MM.1S (cell line): ENCODE results near the gene NCS1.

Source experiments
- DNase-seq: peaks from one replicate; pipeline ENCODE4 v3.0.0-alpha.2; 2015
- H2AFZ ChIP-seq: fragments of 300-600 bp; sonication (generic); 2 replicates; pipeline ENCODE4 v1.6.0; 2016; ENCODE audit warnings: antibody characterized with exemption, low read length
- H3F3A ChIP-seq: fragments of 300-600 bp; sonication (generic); 2 replicates; pipeline ENCODE4 v1.6.1; 2016; ENCODE audit warnings: mild to moderate bottlenecking, antibody characterized with exemption, low read length, moderate library complexity, mixed read lengths; ENCODE audit not compliant: insufficient read depth
- H3K27ac ChIP-seq: fragments of 300-600 bp; sonication (generic); 2 replicates; pipeline ENCODE4 v1.5.1; 2016; ENCODE audit warnings: mild to moderate bottlenecking, low read length
- H3K27me3 ChIP-seq: fragments of 300-600 bp; sonication (generic); replicated peaks from 2 replicates; pipeline ENCODE4 v1.6.0; 2016; ENCODE audit warnings: low read length; ENCODE audit not compliant: insufficient read depth
- H3K36me3 ChIP-seq: fragments of 300-600 bp; sonication (generic); replicated peaks from 2 replicates; pipeline ENCODE4 v1.6.1; 2016; ENCODE audit warnings: mild to moderate bottlenecking, low read length, mixed read lengths; ENCODE audit not compliant: insufficient read depth
- H3K4me1 ChIP-seq: fragments of 300-600 bp; sonication (generic); 2 replicates; pipeline ENCODE4 v1.6.1; 2016; ENCODE audit warnings: low read length, mixed read lengths
- H3K4me2 ChIP-seq: fragments of 300-600 bp; sonication (generic); 2 replicates; pipeline ENCODE4 v1.6.0; 2016; ENCODE audit warnings: low read depth, low read length
- H3K4me3 ChIP-seq: fragments of 300-600 bp; sonication (generic); 2 replicates; pipeline ENCODE4 v1.5.1; 2016; ENCODE audit warnings: low read length, mixed read lengths
- H3K79me2 ChIP-seq: fragments of 300-600 bp; sonication (generic); 2 replicates; pipeline ENCODE4 v1.6.1; 2016; ENCODE audit warnings: mixed run types, low read length, mixed read lengths
- H3K9ac ChIP-seq: fragments of 300-600 bp; sonication (generic); 2 replicates; pipeline ENCODE4 v1.6.1; 2016; ENCODE audit warnings: low read length, mixed read lengths
- H3K9me2 ChIP-seq: fragments of 300-600 bp; sonication (generic); replicated peaks from 2 replicates; pipeline ENCODE4 v1.6.1; 2016; ENCODE audit warnings: mild to moderate bottlenecking, low read length, mixed read lengths; ENCODE audit not compliant: insufficient read depth
- H3K9me3 ChIP-seq: fragments of 300-600 bp; sonication (generic); replicated peaks from 2 replicates; pipeline ENCODE4 v1.6.1; 2016; ENCODE audit warnings: mild to moderate bottlenecking, low read length, mixed read lengths; ENCODE audit not compliant: insufficient read depth
- H4K20me1 ChIP-seq: fragments of 300-600 bp; sonication (generic); 2 replicates; pipeline ENCODE4 v1.6.1; 2016; ENCODE audit warnings: mild to moderate bottlenecking, low read length, moderate library complexity, mixed read lengths; ENCODE audit not compliant: insufficient read depth
- CTCF ChIP-seq: fragments of 300-600 bp; sonication (generic); IDR thresholded peaks from 2 replicates; pipeline ENCODE4 v1.5.1; 2016; ENCODE audit warnings: antibody characterized with exemption, low read length, mixed read lengths
- EZH2 ChIP-seq: fragments of 300-600 bp; sonication (generic); optimal IDR thresholded peaks from 2 replicates; pipeline ENCODE3; 2017; ENCODE audit warnings: low read depth, mild to moderate bottlenecking, antibody characterized with exemption, low read length, mixed read lengths
- EZH2phosphoT487 ChIP-seq: fragments of 300-600 bp; sonication (generic); IDR thresholded peaks from 2 replicates; pipeline ENCODE4 v1.6.1; 2018; ENCODE audit warnings: antibody characterized with exemption, low read length

The NCS1 gene

GRCh38 chr9:130212543-130213297, 40.5 kb downstream of the NCS1 start:
- Histone ChIP-seq H3K36me3 (no peaks in the 10 kb centered on the region), H3K4me2 (no peak overlapping the region), H3K9ac (no peak overlapping the region), H3K79me2 (no peaks in the 10 kb centered on the region), H3K4me3 (no peak overlapping the region), H3K27me3 (peaks cover 94% of the 10 kb centered on the region), H3F3A (no peaks in the 10 kb centered on the region), H4K20me1 (no peaks in the 10 kb centered on the region), H2AFZ (no peak overlapping the region), H3K27ac (no peak overlapping the region), H3K4me1 (no peaks in the 10 kb centered on the region), H3K9me2 (no peaks in the 10 kb centered on the region), H3K9me3 (no peaks in the 10 kb centered on the region)
- DNase-seq = no peak
- TF ChIP-seq CTCF (no peak), EZH2phosphoT487 (no peak), EZH2 (no peak)

GRCh38 chr9:130213911-130214761, 41.9 kb downstream of the NCS1 start:
- no peak overlapping the region for H3K4me3 ChIP-seq
- no peak for DNase-seq
- H3K79me2 ChIP-seq = no peaks in the 10 kb centered on the region
- no peaks in the 10 kb centered on the region for H3K36me3 ChIP-seq
- no peaks in the 10 kb centered on the region for H4K20me1 ChIP-seq
- no peaks in the 10 kb centered on the region for H3K9me3 ChIP-seq
- H3K27ac ChIP-seq = no peak overlapping the region
- H3K27me3 ChIP-seq = peaks cover 94% of the 10 kb centered on the region
- no peaks in the 10 kb centered on the region for H3F3A ChIP-seq
- H3K9ac ChIP-seq = no peak overlapping the region
- H3K9me2 ChIP-seq = no peaks in the 10 kb centered on the region
- TF ChIP-seq EZH2 (no peak), CTCF (no peak), EZH2phosphoT487 (no peak)
- H2AFZ ChIP-seq = no peak overlapping the region
- H3K4me1 ChIP-seq = no peaks in the 10 kb centered on the region
- H3K4me2 ChIP-seq = no peak overlapping the region

- H3K79me2 ChIP-seq = no peaks in the 10 kb centered on the region
- H3F3A ChIP-seq = no peaks in the 10 kb centered on the region
- no peak overlapping the region for H3K9ac ChIP-seq
- H3K4me3 ChIP-seq = no peak overlapping the region
- H3K27ac ChIP-seq = no peak overlapping the region
- no peak for DNase-seq
- H3K36me3 ChIP-seq = no peaks in the 10 kb centered on the region
- no peaks in the 10 kb centered on the region for H3K9me3 ChIP-seq
- H3K4me2 ChIP-seq = no peak overlapping the region
- peaks cover 94% of the 10 kb centered on the region for H3K27me3 ChIP-seq
- H2AFZ ChIP-seq = no peak overlapping the region
- no peaks in the 10 kb centered on the region for H3K9me2 ChIP-seq
- TF ChIP-seq EZH2 (no peak), CTCF (no peak), EZH2phosphoT487 (no peak)
- no peaks in the 10 kb centered on the region for H3K4me1 ChIP-seq
- no peaks in the 10 kb centered on the region for H4K20me1 ChIP-seq
Measured at GRCh38 chr9:130214776-130215340, 42.7 kb downstream of the NCS1 start.
